Lung microvascular endothelial cell (primary cell): ENCODE data around the gene TBX6. TPM values are rescaled to one million over a fixed set of nuclear protein-coding genes. Genes with fewer than 3 reads are reported as not detected.

Experiments used
- DNase-seq, 2 donors: peaks; one replicate each; pipeline versions ENCODE4 v3.0.0 to v3.0.0-alpha.2; 2010; ENCODE audit warnings: low read depth in 2 of 2
- total RNA-seq: library from RNA; depleted of rRNA; stranded (reverse); fragments of >200 nt; gene quantifications from 2 replicates; pipeline ENCODE4 v1.2.1, GENCODE V29; 2014

Gene TBX6
- total RNA-seq, 1 donor from 2014 or later, result under 0.01 TPM

DNA sequence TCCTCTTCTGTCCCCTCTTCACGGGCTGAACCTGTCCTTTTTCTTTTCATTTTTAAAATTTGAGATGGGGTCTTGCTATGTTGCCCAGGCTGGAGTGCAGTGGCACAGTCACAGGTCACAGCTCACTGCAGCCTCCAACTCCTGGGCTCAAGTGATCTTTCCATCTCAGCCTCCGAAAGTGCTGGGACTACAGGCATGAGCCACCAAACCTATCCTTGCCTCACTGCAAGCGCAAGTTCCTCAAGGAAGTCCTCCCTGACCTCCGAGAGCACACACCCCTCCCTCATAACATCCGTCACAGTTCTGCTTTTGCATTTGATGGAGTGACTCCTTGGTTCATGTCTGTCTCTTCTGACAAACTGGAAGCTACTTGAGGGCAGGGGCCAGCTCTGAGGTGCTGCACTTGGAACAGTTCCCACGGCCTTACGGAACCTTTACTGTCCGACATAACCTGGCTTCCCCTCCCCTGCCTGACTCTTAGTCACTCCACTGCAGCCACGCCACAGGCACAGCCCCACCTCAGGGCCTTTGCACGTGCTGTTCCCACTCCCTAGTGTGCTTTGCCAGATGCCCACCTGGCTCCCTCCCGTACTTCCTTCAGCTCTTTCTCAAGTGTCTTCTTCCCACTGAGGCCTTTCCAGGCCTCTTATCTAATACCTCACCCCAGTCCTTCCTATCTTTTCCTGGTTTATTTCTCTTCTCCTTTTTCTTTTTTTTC lies 4.4 kb downstream of the TBX6 start:
- no peak for DNase-seq

DNA sequence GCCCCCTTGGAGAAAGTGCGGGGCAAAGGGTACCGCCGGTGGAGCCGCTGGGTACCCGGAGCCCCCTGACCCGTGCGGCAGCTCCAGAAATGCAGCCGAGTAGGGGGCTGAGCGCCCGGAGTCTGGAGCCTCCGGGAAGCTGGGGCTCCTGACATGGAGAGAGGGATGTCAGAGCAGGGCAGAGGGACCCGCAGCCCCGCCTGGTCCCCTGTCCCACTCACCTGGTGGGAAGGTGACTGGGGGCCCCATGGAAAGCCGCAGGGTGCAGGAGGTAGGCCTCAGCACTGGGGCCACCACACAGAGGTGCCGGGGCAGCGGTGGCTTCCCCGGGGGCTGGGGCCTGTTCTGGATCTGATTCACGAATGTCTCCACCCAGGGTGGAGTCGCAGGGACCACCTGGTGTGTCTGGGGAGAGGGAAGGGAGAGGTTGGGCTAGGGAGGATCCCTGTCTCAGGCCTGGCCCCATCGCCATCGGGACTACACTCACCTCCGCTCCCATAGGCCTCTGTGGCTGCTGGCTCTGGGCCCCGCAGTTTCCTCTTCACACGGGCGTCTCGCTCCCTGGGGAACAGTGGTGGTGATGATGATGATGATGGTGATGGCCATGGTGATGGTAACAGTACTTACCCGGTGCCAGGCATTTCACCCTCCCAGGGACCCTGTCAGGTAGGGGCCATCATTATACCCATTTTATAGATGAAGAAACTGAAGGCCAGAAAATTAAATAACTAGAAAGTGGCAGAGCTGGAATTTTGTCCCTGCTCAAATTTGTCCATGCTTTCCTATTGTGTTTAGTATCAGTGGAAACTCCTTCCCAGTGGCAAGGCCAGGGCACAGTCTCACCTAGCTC lies 5.2 kb downstream of the TBX6 start:
- no peak for DNase-seq

DNA sequence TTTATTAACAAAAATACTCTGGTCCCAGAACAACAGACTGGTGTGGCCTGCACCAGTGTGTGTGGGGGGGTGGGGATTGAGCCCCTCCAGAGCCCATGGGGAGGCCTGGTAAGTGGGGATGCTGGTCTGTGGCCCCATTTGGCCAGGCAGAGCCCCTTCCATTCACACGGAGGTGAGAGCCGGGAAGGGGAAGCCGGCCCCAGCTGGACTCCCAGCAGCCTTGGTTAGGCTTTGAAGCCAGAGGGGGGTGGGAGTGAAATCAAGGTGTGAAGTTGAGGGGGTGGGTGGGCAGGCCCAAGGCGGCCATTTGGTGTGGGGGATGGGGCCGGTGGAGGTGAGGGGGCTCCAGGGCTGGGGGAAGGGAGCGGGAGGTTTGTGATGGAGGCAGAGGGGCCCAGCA lies 5.9 kb downstream of the TBX6 start:
- no peak for DNase-seq

DNA sequence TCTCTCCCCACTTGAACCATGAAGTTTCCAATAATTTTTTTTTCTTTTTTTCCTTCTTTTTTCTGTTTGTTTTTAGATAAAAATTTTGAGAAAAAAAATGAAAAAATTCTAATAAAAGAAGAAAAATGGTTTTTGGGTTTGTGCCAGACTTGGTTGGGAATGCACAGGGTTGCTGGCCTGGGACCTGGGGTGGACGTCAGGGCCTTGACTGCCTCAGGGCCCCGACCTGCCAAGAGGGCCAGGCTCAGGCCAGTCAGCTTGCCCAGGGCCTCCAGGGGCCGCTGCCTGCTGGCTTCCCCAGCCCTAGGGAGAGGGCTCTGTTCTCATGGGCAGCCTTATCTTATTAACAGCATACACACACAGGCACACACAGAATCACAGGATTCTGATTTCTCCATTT lies 6.5 kb downstream of the TBX6 start:
- no peak for DNase-seq

DNA sequence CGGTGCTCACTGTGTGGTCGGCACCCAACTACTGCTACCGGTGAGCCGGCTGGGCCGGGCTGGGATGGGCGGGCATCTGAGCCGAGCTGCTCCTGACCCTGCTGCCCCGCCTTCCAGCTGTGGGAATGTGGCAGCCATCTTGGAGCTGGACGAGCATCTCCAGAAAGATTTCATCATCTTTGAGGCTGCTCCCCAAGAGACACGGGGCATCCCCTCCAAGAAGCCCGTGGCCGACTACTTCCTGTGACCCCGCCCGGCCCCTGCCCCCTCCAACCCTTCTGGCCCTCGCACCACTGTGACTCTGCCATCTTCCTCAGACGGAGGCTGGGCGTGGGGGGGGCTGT lies 6.9 kb downstream of the TBX6 start:
- DNase-seq, result no peak

DNA sequence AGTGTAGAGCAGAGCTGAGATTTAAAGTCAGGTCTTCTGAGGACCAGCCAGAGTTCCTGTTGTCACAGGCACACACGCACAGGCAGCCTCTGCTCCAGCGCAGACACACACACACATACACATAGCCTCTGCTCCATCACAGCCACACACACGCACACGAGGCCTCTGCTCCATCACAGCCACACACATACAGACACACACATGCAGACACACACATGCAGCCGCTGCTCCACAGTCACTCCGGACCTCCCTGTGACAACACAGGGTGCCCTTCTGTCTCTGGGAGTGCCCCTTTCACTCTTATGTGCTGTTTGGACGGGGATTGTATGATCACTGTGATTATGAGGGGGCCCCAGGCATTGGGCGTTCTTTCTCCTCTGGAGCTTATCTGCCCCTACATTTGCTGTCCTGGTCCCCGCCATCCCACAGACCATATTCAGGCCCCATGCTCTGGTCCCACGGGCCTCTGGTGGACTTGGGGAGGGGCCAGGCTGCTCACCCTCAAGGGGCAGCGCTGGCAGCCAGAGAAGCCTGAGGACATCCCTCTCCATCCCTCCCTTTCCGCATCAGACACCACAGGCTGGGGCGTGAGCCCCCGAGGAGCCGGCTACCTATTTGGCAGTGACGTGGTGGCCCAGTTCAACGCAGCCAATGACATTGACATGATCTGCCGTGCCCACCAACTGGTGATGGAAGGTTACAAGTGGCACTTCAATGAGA lies 7.5 kb downstream of the TBX6 start:
- no peak for DNase-seq

DNA sequence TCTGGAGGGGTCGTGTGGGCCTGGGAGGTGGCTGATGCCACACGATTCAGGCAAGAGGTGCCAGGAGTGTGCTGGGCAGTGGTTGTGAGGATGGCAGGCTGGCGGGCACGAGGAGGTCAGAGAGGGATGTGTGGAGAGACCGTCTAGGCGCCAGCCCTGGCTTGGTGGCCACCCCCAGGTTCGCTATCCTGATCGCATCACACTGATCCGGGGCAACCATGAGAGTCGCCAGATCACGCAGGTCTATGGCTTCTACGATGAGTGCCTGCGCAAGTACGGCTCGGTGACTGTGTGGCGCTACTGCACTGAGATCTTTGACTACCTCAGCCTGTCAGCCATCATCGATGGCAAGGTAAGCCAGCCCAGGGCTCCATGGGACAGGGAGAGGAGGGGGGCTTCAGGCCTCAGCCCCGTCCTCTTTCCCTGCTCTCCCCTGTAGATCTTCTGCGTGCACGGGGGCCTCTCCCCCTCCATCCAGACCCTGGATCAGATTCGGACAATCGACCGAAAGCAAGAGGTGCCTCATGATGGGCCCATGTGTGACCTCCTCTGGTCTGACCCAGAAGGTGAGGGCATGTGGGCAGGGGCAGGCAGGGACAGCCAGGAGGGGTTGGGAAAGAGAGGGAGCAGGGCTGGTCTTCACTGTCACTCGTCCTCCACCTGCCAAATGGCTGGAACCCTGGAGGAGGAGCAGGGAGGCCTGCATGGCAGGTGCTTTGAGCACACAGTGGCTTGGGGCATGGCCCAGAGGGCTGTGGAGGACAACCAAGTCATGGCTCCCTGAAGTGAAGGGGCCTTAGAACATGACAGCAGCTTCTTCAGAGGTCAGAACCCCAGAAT lies 8.3 kb downstream of the TBX6 start:
- DNase-seq, result no peak

DNA sequence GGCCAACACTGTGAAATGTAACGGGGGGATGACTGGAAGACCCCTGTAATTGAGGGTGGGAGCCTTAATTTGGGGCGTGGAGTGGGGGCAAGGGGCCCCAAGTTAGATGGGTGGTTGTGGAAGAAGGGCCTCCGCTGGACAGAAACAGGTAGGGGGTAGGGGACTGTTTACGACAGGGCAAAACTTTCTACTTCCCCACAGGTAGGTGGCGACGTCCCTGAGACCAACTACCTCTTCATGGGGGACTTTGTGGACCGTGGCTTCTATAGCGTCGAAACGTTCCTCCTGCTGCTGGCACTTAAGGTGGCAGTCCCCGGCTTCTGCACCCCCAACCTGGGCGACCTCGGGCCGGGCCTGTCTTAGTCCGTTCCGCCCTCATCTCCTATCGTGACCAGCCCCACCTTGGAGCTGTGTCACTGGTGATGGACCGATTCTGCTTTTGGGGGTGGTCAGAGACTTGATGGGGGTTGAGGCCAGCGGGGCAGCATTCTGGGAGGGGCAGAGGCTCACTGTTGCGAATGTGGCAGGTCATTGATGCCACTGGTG lies 9.1 kb downstream of the TBX6 start:
- no peak for DNase-seq

DNA sequence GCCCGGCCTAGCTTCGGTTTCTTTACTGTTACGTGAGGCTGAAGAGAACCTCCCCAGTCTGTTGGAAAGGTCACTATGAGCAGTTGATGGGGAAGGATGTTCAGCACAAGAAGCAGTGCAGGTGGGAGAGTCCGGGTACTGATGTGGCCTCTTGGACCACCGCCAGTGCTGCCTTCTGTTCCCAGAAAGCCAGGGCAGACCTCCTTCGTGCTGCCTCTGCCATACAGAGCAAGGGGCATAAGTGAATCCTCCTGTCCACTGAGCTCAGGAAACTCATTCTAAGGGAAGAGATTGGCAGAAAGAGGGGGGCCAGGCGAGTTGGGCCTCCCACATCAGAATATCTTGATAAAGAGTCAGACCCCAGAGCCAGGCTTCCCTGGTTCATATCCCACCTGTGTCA lies 12.2 kb downstream of the TBX6 start:
- no peak for DNase-seq

DNA sequence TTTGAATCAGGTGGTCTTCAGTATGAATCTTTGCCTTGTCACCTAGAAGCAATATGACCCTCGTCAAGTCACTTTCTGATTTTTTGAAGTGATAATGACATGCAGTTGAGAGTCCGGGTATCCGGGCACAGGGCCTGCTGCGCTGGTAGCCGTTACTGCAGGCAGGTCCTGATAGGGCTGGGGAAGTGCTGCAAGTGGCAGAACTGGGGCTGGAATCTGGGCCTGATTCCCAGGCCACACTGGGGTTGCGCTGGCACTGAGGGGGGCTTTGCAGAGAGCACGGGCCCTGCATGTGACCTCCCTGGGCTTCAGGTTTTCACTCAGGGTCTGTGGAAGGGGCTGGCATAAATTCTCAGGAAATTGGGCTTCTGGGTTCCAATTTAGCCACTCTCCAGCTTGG lies 13.0 kb downstream of the TBX6 start:
- no peak for DNase-seq

DNA sequence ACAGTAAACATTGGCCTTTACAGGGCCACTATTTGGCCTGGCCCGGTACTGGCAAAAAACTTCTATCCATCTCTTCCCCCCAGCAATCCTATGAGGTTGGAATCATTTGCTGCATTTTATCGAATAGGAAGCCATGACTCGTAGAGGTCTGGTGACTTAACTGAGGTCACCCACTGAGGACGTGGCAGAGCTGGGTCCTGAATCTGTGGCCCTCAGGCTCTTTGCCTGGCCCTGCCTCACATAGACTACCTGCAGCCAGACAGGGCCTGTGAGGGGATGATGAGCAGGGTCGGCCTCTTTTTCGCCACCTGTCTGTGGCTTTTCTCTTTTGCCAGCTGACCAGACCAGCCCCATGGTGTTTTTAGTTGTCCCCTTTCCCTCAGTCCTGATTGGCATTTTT lies 14.1 kb downstream of the TBX6 start:
- no peak for DNase-seq

DNA sequence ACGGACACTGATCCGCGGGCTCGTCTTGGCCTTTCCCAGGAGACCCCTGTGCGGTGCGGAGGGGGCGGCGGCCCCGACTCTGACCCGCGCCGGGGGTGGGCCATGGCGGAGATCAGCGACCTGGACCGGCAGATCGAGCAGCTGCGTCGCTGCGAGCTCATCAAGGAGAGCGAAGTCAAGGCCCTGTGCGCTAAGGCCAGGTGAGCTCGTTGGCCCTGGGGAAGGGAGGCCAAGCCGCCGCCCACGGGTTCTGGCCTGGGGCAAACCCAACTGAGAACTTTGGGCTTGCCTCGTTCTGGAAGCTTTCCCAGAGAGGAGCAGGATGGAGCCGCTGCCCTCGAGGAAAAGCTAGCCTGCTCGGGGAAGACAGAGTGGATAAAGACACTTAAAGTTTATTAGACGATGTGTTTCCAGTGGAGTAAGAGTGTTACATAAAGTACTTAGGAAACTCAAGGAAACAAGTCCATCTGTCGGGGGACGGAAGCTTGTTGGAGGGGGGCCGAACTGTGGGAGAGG lies 15.4 kb downstream of the TBX6 start:
- DNase-seq, result peak in 1 of 2 donors; percentile 36

DNA sequence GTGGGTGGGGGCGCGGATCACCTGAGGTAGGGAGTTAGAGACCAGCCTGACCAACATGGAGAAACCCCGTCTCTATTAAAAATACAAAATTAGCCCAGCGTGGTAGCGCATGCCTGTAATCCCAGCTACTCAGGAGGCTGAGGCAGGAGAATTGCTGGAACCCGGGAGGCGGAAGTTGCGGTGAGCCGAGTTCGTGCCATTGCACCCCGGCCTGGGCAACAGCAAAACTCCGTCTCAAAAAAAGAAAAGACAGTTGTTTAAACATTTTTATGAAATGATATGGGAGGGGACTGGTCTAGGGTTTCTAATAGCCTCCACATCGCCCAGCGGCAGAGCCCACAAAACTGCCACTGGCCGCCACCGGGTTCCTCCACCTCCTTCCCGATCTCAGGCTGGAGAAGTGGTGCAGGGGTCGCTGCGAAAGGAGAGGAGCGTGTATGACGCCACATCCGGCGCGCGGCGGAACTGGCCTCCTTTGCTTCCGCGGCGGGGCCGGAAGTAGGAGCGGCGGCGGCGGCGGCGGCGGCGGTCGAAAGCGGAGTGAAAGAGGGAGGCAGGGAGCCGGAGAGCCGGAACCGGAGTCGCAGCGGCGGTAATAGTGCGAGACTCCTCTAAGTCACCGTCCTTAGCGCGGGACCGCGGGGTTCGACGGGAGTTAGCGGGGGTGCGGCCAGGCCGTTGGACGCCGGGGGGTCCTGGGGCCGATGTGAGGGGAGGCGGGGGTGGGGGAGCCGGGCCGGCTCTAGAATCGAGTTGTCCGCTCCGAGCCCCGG lies 16.0 kb downstream of the TBX6 start, which contains the start of gene PPP4C:
PPP4C (plus strand) TSS at position 492 of the 773 bp plus-strand sequence. CDS start 384 bp downstream, outside the sequence.
- peak; percentile 92 for DNase-seq

DNA sequence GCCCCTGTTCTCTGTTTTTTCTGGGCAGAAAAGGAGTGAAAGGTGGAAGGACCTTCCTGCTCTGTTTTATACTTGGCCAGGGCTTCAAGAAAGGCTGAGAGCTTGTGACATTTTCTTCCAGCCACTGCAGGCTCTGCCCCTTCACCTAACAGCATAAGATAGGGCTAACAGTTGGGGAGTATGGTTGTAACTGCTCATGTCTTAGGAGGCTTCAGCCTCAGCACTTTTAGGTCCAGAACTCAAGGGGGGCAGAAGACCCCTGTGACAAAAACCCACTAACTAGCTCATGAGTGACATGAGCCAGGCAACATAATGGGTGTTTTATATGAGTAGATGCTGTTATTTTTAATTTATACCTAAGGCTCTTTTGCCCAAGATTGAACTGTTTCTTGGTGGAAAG lies 21.2 kb downstream of the TBX6 start:
- no peak for DNase-seq

DNA sequence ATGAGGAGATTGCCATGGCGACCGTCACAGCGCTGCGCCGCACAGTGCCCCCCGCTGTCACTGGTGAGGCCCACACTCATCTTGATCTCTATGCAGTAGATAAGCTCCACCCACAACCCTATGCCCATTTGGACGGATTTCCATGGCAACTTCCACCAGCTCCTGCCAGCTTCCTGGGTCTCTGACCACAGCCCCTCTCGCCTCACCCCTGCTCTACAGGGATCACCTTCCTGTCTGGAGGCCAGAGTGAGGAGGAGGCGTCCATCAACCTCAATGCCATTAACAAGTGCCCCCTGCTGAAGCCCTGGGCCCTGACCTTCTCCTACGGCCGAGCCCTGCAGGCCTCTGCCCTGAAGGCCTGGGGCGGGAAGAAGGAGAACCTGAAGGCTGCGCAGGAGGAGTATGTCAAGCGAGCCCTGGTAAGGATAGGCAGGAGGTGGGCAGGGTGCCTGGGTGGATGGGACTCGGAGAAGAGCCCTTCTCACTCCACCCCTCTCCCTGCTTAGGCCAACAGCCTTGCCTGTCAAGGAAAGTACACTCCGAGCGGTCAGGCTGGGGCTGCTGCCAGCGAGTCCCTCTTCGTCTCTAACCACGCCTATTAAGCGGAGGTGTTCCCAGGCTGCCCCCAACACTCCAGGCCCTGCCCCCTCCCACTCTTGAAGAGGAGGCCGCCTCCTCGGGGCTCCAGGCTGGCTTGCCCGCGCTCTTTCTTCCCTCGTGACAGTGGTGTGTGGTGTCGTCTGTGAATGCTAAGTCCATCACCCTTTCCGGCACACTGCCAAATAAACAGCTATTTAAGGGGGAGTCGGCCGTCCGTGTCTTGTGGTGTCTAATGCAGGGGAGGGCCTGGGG lies 21.9 kb downstream of the TBX6 start:
- DNase-seq, result no peak

DNA sequence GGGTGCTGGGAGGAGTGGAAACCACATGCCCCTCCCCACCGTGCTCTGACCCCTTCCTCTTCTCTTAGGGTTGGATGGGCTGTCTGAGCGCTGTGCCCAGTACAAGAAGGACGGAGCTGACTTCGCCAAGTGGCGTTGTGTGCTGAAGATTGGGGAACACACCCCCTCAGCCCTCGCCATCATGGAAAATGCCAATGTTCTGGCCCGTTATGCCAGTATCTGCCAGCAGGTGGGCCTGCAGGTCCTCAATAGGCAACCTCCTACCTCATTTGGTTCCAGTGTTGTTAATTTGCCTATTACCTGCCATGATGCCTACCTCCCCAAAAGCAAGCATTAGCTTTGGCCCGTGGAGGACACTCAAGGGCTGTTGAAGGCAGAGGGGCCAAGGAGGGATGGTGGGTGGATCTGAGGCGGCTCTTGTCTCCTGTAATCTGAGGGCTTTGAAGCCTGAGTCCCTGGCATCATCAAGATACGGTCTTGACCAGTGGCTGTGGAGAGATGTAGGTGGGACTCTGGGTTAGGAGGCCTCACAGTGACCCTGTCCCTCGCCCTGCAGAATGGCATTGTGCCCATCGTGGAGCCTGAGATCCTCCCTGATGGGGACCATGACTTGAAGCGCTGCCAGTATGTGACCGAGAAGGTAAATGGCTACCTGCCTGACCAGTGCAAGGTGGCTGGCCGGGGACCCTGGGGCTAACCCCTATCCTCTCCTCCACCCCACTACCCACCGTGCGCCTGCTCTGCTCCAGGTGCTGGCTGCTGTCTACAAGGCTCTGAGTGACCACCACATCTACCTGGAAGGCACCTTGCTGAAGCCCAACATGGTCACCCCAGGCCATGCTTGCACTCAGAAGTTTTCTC lies 22.7 kb downstream of the TBX6 start:
- DNase-seq, result peak; percentile 43 to 66

DNA sequence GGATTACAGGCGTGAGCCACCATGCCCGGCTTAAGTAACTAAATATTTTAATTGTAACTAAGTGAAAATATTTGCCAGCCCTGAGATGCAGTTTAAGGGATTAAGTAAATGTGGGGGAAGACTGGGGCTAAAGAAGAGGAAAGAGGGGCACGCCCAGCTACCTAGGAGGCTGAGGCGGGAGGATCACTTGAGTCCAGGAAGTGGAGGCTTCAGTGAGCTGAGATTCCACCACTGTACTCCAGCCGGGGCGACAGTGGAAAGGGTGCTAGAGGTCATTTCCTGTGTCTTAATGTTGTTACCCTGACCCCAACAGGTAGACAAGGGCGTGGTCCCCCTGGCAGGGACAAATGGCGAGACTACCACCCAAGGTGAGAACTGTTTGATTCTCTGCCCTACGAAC lies 23.4 kb downstream of the TBX6 start:
- DNase-seq, result no peak

DNA sequence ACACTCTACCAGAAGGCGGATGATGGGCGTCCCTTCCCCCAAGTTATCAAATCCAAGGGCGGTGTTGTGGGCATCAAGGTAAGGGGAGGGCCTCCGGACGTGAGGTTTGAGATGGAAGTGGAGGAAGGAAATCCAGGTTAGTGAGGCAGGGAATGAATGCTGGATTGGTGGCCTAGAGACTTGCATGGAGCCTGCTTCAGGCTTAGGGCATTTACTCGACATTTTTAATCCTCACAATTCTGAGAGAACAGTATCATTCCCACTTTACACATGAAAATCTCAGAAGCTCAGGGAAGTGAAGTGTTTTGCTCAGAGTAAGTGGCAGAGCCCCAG lies 24.2 kb downstream of the TBX6 start:
- DNase-seq, result no peak
